Peyer's patch (tissue), 4 donors: Measurements from ENCODE around the gene AAR2.

Source experiments
- POLR2A ChIP-seq, 2 donors: fragments of 450-650 bp; IDR thresholded peaks; one replicate each; pipeline ENCODE4 v1.5.1; 2017; ENCODE audit warnings: antibody characterized with exemption in 2 of 2, mild to moderate bottlenecking in 2 of 2, moderate library complexity in 2 of 2
- TF ChIP-seq, protein P1 (sequence below), 6 experiments: fragments of 450-650 bp in 4 of 6; fragments of 200-600 bp in 2 of 6; sonication (generic) in 1 of 6; IDR thresholded peaks; one replicate each; pipeline ENCODE4 v1.5.1; 2017 to 2019; ENCODE audit warnings: antibody characterized with exemption in 6 of 6, mild to moderate bottlenecking in 3 of 6, moderate library complexity in 1 of 6

DNA sequence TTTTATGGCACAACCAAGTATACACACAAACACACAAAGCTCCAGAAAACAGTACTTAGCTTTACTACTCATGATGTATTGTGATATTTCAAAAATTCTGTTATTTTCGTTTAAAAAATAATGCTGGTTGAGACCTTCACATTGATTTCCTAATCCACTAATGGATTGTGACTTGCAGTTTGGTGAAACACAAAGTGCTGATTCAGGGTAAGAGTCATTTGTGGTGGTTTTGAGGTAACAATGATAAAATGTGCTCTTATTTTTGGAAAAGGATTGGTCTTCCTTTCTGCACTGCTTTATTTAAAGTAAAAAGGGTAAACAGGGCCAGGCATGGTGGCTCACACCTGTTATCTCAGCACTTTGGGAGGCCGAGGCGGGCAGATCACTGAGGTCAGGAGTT lies 1.9 kb downstream of the AAR2 start:
- TF ChIP-seq, protein P1, sequence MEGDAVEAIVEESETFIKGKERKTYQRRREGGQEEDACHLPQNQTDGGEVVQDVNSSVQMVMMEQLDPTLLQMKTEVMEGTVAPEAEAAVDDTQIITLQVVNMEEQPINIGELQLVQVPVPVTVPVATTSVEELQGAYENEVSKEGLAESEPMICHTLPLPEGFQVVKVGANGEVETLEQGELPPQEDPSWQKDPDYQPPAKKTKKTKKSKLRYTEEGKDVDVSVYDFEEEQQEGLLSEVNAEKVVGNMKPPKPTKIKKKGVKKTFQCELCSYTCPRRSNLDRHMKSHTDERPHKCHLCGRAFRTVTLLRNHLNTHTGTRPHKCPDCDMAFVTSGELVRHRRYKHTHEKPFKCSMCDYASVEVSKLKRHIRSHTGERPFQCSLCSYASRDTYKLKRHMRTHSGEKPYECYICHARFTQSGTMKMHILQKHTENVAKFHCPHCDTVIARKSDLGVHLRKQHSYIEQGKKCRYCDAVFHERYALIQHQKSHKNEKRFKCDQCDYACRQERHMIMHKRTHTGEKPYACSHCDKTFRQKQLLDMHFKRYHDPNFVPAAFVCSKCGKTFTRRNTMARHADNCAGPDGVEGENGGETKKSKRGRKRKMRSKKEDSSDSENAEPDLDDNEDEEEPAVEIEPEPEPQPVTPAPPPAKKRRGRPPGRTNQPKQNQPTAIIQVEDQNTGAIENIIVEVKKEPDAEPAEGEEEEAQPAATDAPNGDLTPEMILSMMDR (IDR thresholded peaks at IDR 0.05): no peak
- TF ChIP-seq POLR2A (IDR thresholded peaks at IDR 0.05): no peak
